DND-41 (cell line): Measurements from ENCODE around the gene GRM6.

Source experiments
- ATAC-seq: fragments of 200-7000 bp; cut with Tn5 transposase; 3 replicates; pipeline ENCODE4 v1.9.1; 2021; ENCODE audit warnings: low read depth; ENCODE audit not compliant: insufficient read depth
- DNase-seq: peaks from one replicate; pipeline ENCODE4 v3.0.0-alpha.2; 2020
- H2AFZ ChIP-seq: 2 replicates; pipeline ENCODE4 v1.6.0; 2012; ENCODE audit warnings: low read depth, low read length
- H3K27ac ChIP-seq: 2 replicates; pipeline ENCODE4 v1.5.1; 2012; ENCODE audit warnings: low read length, inconsistent platforms
- H3K27me3 ChIP-seq: fragments of 200-600 bp; sonication (generic); 2 replicates; pipeline ENCODE4 v1.6.0; 2012; ENCODE audit warnings: low read length, mild to moderate bottlenecking, inconsistent platforms; ENCODE audit not compliant: insufficient read depth, poor library complexity
- H3K36me3 ChIP-seq: 2 replicates; pipeline ENCODE4 v1.5.1; 2012; ENCODE audit warnings: low read length, inconsistent platforms; ENCODE audit not compliant: insufficient read depth
- H3K4me1 ChIP-seq: 2 replicates; pipeline ENCODE4 v1.5.1; 2012; ENCODE audit warnings: mild to moderate bottlenecking, low read length; ENCODE audit not compliant: insufficient read depth
- H3K4me2 ChIP-seq: 2 replicates; pipeline ENCODE4 v1.6.0; 2012; ENCODE audit warnings: mild to moderate bottlenecking, moderate library complexity, low read length, inconsistent platforms; ENCODE audit not compliant: insufficient read depth
- H3K4me3 ChIP-seq, 2 experiments: fragments of 200-600 bp in 1 of 2; shearing (Covaris generic) in 1 of 2; 2 replicates each; pipeline ENCODE4 v1.5.1; 2012 to 2016; ENCODE audit warnings: inconsistent platforms in 2 of 2, low read length in 2 of 2, mild to moderate bottlenecking in 2 of 2, low read depth in 1 of 2, moderate library complexity in 1 of 2
- H3K79me2 ChIP-seq: 2 replicates; pipeline ENCODE4 v1.6.0; 2012; ENCODE audit warnings: low read length, inconsistent platforms; ENCODE audit not compliant: insufficient read depth
- H3K9ac ChIP-seq: 2 replicates; pipeline ENCODE4 v1.6.0; 2012; ENCODE audit warnings: low read depth, mild to moderate bottlenecking, inconsistent platforms, low read length, moderate library complexity
- H3K9me3 ChIP-seq: 2 replicates; pipeline ENCODE4 v1.5.1; 2012; ENCODE audit warnings: low read length, moderate library complexity, mild to moderate bottlenecking, inconsistent platforms; ENCODE audit not compliant: insufficient read depth, severe bottlenecking
- H4K20me1 ChIP-seq: 2 replicates; pipeline ENCODE4 v1.6.0; 2012; ENCODE audit warnings: low read length; ENCODE audit not compliant: insufficient read depth
- CTCF ChIP-seq: IDR thresholded peaks from 2 replicates; pipeline ENCODE4 v1.5.1; 2012; ENCODE audit warnings: borderline replicate concordance, low read length, moderate library complexity, mild to moderate bottlenecking; ENCODE audit not compliant: poor library complexity, severe bottlenecking; ENCODE audit errors: extremely low read depth
- EZH2 ChIP-seq: IDR thresholded peaks from 3 replicates; pipeline ENCODE4 v1.6.1; 2012; ENCODE audit warnings: borderline replicate concordance, low read depth, mild to moderate bottlenecking, moderate library complexity, low read length, inconsistent platforms; ENCODE audit not compliant: severe bottlenecking

The GRM6 gene

GRCh38 chr5:178998441-178998840 is 3.3 kb upstream of the GRM6 start:
- no peaks in the 10 kb centered on the region for H3K27me3 ChIP-seq
- H4K20me1 ChIP-seq, result no peaks in the 10 kb centered on the region
- no peaks in the 10 kb centered on the region for H3K36me3 ChIP-seq
- no peak overlapping the region for H3K27ac ChIP-seq
- H2AFZ ChIP-seq, result no peak overlapping the region
- ATAC-seq (no peak), DNase-seq (no peak)
- H3K4me3 ChIP-seq, result no peak overlapping the region
- no peak for TF ChIP-seq CTCF
- no peak overlapping the region for H3K9ac ChIP-seq
- H3K79me2 ChIP-seq, result no peaks in the 10 kb centered on the region
- no peaks in the 10 kb centered on the region for H3K9me3 ChIP-seq
- no peaks in the 10 kb centered on the region for H3K4me1 ChIP-seq
- no peak overlapping the region for H3K4me2 ChIP-seq

GRCh38 chr5:178997191-178997590 is 2.1 kb upstream of the GRM6 start:
- Histone ChIP-seq H3K27ac (no peak overlapping the region), H3K9ac (no peak overlapping the region), H3K4me2 (no peak overlapping the region), H3K4me1 (no peaks in the 10 kb centered on the region), H3K9me3 (no peaks in the 10 kb centered on the region), H2AFZ (no peak overlapping the region), H3K4me3 (no peak overlapping the region), H4K20me1 (no peaks in the 10 kb centered on the region), H3K27me3 (no peaks in the 10 kb centered on the region), H3K79me2 (no peaks in the 10 kb centered on the region), H3K36me3 (no peaks in the 10 kb centered on the region)
- TF ChIP-seq EZH2 (no peak), CTCF (no peak)
- no peak for DNase-seq
- no peak for ATAC-seq

- H3K36me3 ChIP-seq, result no peaks in the 10 kb centered on the region
- no peak for TF ChIP-seq EZH2
- no peak for TF ChIP-seq CTCF
- no peak overlapping the region for H3K4me3 ChIP-seq
- no peak overlapping the region for H2AFZ ChIP-seq
- H3K9ac ChIP-seq, result no peak overlapping the region
- no peaks in the 10 kb centered on the region for H3K79me2 ChIP-seq
- no peaks in the 10 kb centered on the region for H3K27me3 ChIP-seq
- no peaks in the 10 kb centered on the region for H3K4me1 ChIP-seq
- no peaks in the 10 kb centered on the region for H3K9me3 ChIP-seq
- no peak overlapping the region for H3K27ac ChIP-seq
- no peak for DNase-seq
- no peaks in the 10 kb centered on the region for H4K20me1 ChIP-seq
- no peak for ATAC-seq
- no peak overlapping the region for H3K4me2 ChIP-seq
Measured at GRCh38 chr5:178996156-178996555, 1.0 kb upstream of the GRM6 start.

- Histone ChIP-seq H3K9ac (no peak overlapping the region), H3K4me3 (no peak overlapping the region), H3K79me2 (no peaks in the 10 kb centered on the region), H3K9me3 (no peaks in the 10 kb centered on the region), H3K4me2 (no peak overlapping the region), H4K20me1 (no peaks in the 10 kb centered on the region), H3K27ac (no peak overlapping the region), H2AFZ (no peak overlapping the region), H3K36me3 (no peaks in the 10 kb centered on the region), H3K4me1 (no peaks in the 10 kb centered on the region), H3K27me3 (no peaks in the 10 kb centered on the region)
- DNase-seq (no peak), ATAC-seq (no peak)
- TF ChIP-seq CTCF (no peak), EZH2 (no peak)
Measured at GRCh38 chr5:178995341-178995690, 196 bp upstream of the GRM6 start.
